ENCODE results near the gene ALDH1A1. TPM values are rescaled to one million over a fixed set of nuclear protein-coding genes. Genes with fewer than 3 reads are reported as not detected.

ALDH1A1 gene
- total and polyA plus RNA-seq, 2 of the 8 experiments (the other 6 are each of a cell fraction or from before 2014, with no cell fraction given), result 0.50 to 0.82 TPM

- H3K23ac ChIP-seq (ENCODE audit: insufficient read length), result no peak overlapping the region
- CTCF ChIA-PET (ENCODE audit: partially characterized antibody), result interaction anchor here (1.5 kb wide), 1 partner anchor 65 kb away, joined by 3 read pairs; no protein-coding TSS in a partner anchor
- H3K4ac ChIP-seq (replicated peaks; ENCODE audit: insufficient read length, low read depth, low read length), result no peak overlapping the region
- no peak overlapping the region for H3K18ac ChIP-seq (ENCODE audit: extremely low read depth, low read length)
- H4K91ac ChIP-seq (replicated peaks; ENCODE audit: insufficient read length, low read length), result no peak overlapping the region
- H4K5ac ChIP-seq (ENCODE audit: insufficient read length, low read depth, low read length), result no peak overlapping the region
- H2BK15ac ChIP-seq (ENCODE audit: low read length), result no peak overlapping the region
- no peak overlapping the region for H2BK120ac ChIP-seq (replicated peaks; ENCODE audit: low read depth, low read length)
- H3K23me2 ChIP-seq (ENCODE audit: low read depth, low read length), result no peaks in the 10 kb centered on the region
- no peak overlapping the region for H2BK5ac ChIP-seq (ENCODE audit: low read depth, low read length)
- H3K36me3 ChIP-seq (ENCODE audit: control insufficient read depth in 2 of 4, insufficient read depth in 4 of 4, low read length in 3 of 4), result no peaks in the 10 kb centered on the region
- no peak overlapping the region for H2AK5ac ChIP-seq (ENCODE audit: low read depth, low read length)
- POLR2A ChIA-PET (ENCODE audit: partially characterized antibody), result no interaction called here
- H3K4me2 ChIP-seq (ENCODE audit: insufficient read depth in 1 of 2, low read depth in 2 of 2, low read length in 2 of 2), result no peak overlapping the region
- 80% methylated on average over 1 of the region's 1 CpG; no CpG with 5 or more reads in 1 of the 2 experiments for WGBS, 2 experiments (ENCODE audit: extremely low coverage in 1 of 2, insufficient coverage in 1 of 2, insufficient read length in 1 of 2, insufficient replicate concordance in 2 of 2, low coverage in 1 of 2, low lambda C conversion rate in 2 of 2, missing lambda C conversion rate in 1 of 2)
- no peak overlapping the region for H3K14ac ChIP-seq (ENCODE audit: insufficient read length)
- no peak overlapping the region for H2BK20ac ChIP-seq (ENCODE audit: low read length)
- H3K9me3 ChIP-seq (ENCODE audit: insufficient read depth in 2 of 2, low read depth in 1 of 2, low read length in 1 of 2), result no peaks in the 10 kb centered on the region
- H3K27me3 ChIP-seq (replicated peaks in 1 of 4; ENCODE audit: control insufficient read depth in 3 of 4, extremely low read depth in 1 of 4, insufficient read depth in 3 of 4, low read length in 3 of 4), result no peaks in the 10 kb centered on the region
- H4K8ac ChIP-seq (ENCODE audit: extremely low read depth, insufficient read depth, low read length), result no peak overlapping the region
- H3K4me3 ChIP-seq (ENCODE audit: extremely low read depth in 1 of 4, insufficient read depth in 2 of 4, low read depth in 3 of 4, low read length in 4 of 4), result no peak overlapping the region
- H3K9ac ChIP-seq (replicated peaks in 1 of 4; ENCODE audit: extremely low read depth in 1 of 4, low read depth in 3 of 4, low read length in 3 of 4), result no peak overlapping the region
- no peak overlapping the region for H2BK12ac ChIP-seq (ENCODE audit: low read depth, low read length)
- H3K4me1 ChIP-seq (replicated peaks in 1 of 4; ENCODE audit: control insufficient read depth in 3 of 4, insufficient read depth in 4 of 4, low read length in 3 of 4), result no peaks in the 10 kb centered on the region
- TF ChIP-seq POU5F1 (IDR thresholded peaks at IDR 0.05; ENCODE audit: low read depth, low read length) (no peak), BRCA1 (IDR thresholded peaks at IDR 0.05; ENCODE audit: low read depth, low read length) (no peak), CTBP2 (IDR thresholded peaks at IDR 0.05; ENCODE audit: borderline replicate concordance, insufficient read depth, insufficient read length, low read length) (no peak), RBBP5 (IDR thresholded peaks at IDR 0.05; ENCODE audit: borderline replicate concordance, low read depth, low read length) (no peak)
- H3K79me2 ChIP-seq (ENCODE audit: control insufficient read depth in 1 of 2, insufficient read depth in 2 of 2, low read length in 2 of 2), result no peaks in the 10 kb centered on the region
- H3K56ac ChIP-seq (replicated peaks; ENCODE audit: insufficient read length, low read depth, low read length), result no peak overlapping the region
- H2AFZ ChIP-seq (ENCODE audit: low read length), result no peak overlapping the region
- H4K20me1 ChIP-seq (replicated peaks in 1 of 2; ENCODE audit: control insufficient read depth in 1 of 2, insufficient read depth in 2 of 2, low read length in 2 of 2), result no peaks in the 10 kb centered on the region
- H3K79me1 ChIP-seq (ENCODE audit: low read depth, low read length), result no peaks in the 10 kb centered on the region
- FAIRE-seq (no peak), DNase-seq (ENCODE audit: low read depth in 1 of 2, low spot score in 2 of 2) (no peak)
- H3K27ac ChIP-seq (ENCODE audit: low read depth, low read length), result no peak overlapping the region
Measured at GRCh38 chr9:72929542-72929941, 23.3 kb downstream of the ALDH1A1 start.

Measured in H1 (cell line).